Mononuclear cell (primary cell): ENCODE results near the gene EGFR. TPM values are rescaled to one million over a fixed set of nuclear protein-coding genes. Genes with fewer than 3 reads are reported as not detected.

Experiments
- H3K27me3 ChIP-seq: 2 replicates; pipeline ENCODE4 v1.6.0; 2011; ENCODE audit warnings: low read length, control low read depth; ENCODE audit not compliant: insufficient read depth
- H3K4me1 ChIP-seq: 2 replicates; pipeline ENCODE4 v1.5.1; 2011; ENCODE audit warnings: mild to moderate bottlenecking, low read length, control low read depth; ENCODE audit not compliant: insufficient read depth
- H3K4me3 ChIP-seq: 2 replicates; pipeline ENCODE4 v1.5.1; 2011; ENCODE audit warnings: mild to moderate bottlenecking, low read length, moderate library complexity
- H3K9me3 ChIP-seq: 2 replicates; pipeline ENCODE4 v1.5.1; 2011; ENCODE audit warnings: low read depth, mild to moderate bottlenecking, control low read depth, low read length
- total RNA-seq: library from RNA; depleted of rRNA; stranded (reverse); fragments of >200 nt; gene quantifications from one replicate; pipeline ENCODE4 v1.2.3, GENCODE V29; 2012

The EGFR gene
- total RNA-seq, 1 donor: 0.10 TPM

DNA sequence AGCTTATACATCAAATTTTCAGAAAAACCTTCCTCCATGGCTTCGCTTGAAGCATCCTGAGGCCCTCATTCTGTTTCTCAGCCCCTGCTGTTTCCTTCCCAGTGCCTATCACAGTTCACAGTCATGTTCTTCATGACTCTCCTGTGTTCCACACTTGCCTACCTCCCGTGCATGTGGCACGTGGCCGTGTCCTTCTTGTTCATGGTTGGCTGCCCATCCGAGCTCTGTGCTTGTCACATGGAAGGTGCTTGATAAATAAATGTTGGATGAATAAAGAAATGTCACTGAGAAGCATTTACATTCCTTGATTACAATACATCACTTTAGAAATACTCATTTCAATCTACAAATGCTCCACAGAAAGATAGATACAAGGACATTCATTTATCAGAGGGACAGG is 23.7 kb upstream of the EGFR start:
- no peaks in the 10 kb centered on the region for H3K9me3 ChIP-seq
- no peaks in the 10 kb centered on the region for H3K4me1 ChIP-seq
- H3K27me3 ChIP-seq: no peaks in the 10 kb centered on the region
- no peak overlapping the region for H3K4me3 ChIP-seq

DNA sequence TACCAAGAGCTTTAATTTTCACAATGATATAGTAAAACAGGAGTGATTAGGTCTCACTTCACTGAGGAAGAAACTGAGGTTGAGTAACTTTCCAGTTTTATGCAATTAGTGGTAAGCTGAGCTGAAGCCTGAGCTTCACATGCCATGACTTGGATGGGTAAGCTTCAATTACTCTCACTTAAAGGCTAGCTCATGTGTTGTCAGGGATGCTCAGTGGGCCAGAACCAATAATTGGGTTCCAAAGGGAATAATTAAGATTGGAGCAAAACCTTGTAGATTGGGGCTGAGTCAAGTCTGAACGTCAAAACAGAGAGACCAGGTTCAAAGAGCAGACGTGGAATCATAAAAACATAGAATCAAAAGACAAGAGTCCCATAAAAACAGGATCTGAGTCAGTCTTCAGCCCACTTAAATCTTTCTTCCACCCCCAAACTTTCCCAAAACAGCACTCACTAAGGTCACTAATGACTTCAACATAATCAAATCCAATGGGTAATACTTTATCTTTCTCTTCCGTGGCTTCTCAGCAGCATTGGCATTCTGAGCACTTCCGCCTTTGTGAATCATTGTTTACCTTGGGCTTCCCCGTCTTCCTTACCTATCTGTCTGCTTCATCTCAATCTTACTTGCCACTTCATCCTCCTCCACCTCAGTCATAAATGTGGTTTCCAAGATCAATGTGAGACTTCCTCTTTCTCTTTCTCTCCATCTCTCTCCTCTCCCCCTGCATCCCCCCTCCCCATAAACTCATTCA is 23.0 kb upstream of the EGFR start:
- Histone ChIP-seq H3K27me3 (no peaks in the 10 kb centered on the region), H3K9me3 (no peaks in the 10 kb centered on the region), H3K4me1 (no peaks in the 10 kb centered on the region), H3K4me3 (no peak overlapping the region)

- Histone ChIP-seq H3K4me1 (no peaks in the 10 kb centered on the region), H3K9me3 (no peaks in the 10 kb centered on the region)
Measured at GRCh38 chr7:54996391-54996790, 22.4 kb upstream of the EGFR start.

GRCh38 chr7:55004579-55004978 is 14.2 kb upstream of the EGFR start:
- Histone ChIP-seq H3K9me3 (no peaks in the 10 kb centered on the region), H3K4me1 (no peaks in the 10 kb centered on the region), H3K27me3 (no peaks in the 10 kb centered on the region), H3K4me3 (no peak overlapping the region)

More at GRCh38 chr7:54996391-54996790, 22.4 kb upstream of the EGFR start:
- Histone ChIP-seq H3K4me3 (no peak overlapping the region), H3K27me3 (no peaks in the 10 kb centered on the region)

- Histone ChIP-seq H3K4me1 (no peaks in the 10 kb centered on the region), H3K4me3 (no peak overlapping the region), H3K9me3 (no peaks in the 10 kb centered on the region), H3K27me3 (peaks cover 2% of the 10 kb centered on the region)
Measured at GRCh38 chr7:55005241-55005851, 13.5 kb upstream of the EGFR start.

GRCh38 chr7:55006499-55006898 is 12.3 kb upstream of the EGFR start:
- no peaks in the 10 kb centered on the region for H3K9me3 ChIP-seq
- H3K4me1 ChIP-seq: no peaks in the 10 kb centered on the region
- peaks cover 2% of the 10 kb centered on the region for H3K27me3 ChIP-seq
- H3K4me3 ChIP-seq: no peak overlapping the region

DNA sequence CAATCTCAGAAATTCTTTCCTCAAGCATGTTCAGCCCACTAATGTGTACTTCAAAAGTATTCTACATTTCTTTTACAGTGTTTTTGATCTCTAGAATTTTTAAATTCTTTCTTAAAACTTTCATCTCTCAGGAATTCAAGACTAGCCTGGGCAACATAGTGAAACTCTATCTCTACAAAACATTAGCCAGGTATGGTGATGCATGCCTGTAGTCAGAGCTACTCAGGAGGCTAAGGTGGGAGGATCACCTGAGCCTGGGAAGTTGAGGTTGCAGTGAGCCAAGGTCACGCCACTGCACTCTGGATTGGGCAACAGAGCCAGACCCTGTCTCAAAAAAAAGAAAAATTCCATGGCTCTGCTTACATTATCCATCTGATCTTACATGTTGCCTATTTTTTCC is 5.0 kb upstream of the EGFR start:
- Histone ChIP-seq H3K9me3 (no peaks in the 10 kb centered on the region), H3K27me3 (peaks cover 32% of the 10 kb centered on the region), H3K4me3 (no peak overlapping the region), H3K4me1 (no peaks in the 10 kb centered on the region)

- no peaks in the 10 kb centered on the region for H3K4me1 ChIP-seq
- no peak overlapping the region for H3K4me3 ChIP-seq
- H3K9me3 ChIP-seq: no peaks in the 10 kb centered on the region
- H3K27me3 ChIP-seq: peaks cover 42% of the 10 kb centered on the region
Measured at GRCh38 chr7:55016061-55016745, 2.6 kb upstream of the EGFR start.

DNA sequence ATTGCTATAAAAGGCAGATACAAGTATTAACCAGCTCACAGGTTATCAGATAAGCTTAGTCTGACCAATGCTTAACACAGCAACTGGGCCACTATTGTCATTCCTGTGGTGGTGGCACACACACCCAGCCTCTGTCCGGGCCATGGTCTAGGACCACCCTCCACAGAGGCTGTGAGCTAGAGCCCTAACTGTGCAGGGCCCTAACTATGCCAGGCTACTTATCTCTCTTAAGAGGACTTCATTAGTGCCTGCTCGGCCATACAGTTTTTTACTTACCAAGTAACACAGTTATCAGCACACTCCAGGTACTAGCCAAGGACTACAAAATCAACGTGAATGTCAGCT is 2.1 kb upstream of the EGFR start:
- Histone ChIP-seq H3K4me3 (no peak overlapping the region), H3K9me3 (no peaks in the 10 kb centered on the region), H3K27me3 (peaks cover 47% of the 10 kb centered on the region), H3K4me1 (no peaks in the 10 kb centered on the region)

- H3K27me3 ChIP-seq: peaks cover 50% of the 10 kb centered on the region
Measured at GRCh38 chr7:55017841-55018240, 976 bp upstream of the EGFR start.

DNA sequence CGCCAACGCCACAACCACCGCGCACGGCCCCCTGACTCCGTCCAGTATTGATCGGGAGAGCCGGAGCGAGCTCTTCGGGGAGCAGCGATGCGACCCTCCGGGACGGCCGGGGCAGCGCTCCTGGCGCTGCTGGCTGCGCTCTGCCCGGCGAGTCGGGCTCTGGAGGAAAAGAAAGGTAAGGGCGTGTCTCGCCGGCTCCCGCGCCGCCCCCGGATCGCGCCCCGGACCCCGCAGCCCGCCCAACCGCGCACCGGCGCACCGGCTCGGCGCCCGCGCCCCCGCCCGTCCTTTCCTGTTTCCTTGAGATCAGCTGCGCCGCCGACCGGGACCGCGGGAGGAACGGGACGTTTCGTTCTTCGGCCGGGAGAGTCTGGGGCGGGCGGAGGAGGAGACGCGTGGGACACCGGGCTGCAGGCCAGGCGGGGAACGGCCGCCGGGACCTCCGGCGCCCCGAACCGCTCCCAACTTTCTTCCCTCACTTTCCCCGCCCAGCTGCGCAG is 424 bp downstream of the EGFR start:
- Histone ChIP-seq H3K4me3 (no peak overlapping the region), H3K4me1 (no peaks in the 10 kb centered on the region), H3K27me3 (peaks cover 50% of the 10 kb centered on the region), H3K9me3 (no peaks in the 10 kb centered on the region)

More at GRCh38 chr7:55017841-55018240, 976 bp upstream of the EGFR start:
- H3K4me1 ChIP-seq: no peaks in the 10 kb centered on the region
- no peaks in the 10 kb centered on the region for H3K9me3 ChIP-seq
- H3K4me3 ChIP-seq: no peak overlapping the region

GRCh38 chr7:55019691-55020465 is 1.1 kb downstream of the EGFR start:
- no peaks in the 10 kb centered on the region for H3K9me3 ChIP-seq
- no peaks in the 10 kb centered on the region for H3K4me1 ChIP-seq
- no peak overlapping the region for H3K4me3 ChIP-seq
- H3K27me3 ChIP-seq: peaks cover 53% of the 10 kb centered on the region

GRCh38 chr7:55020466-55020871 is 1.7 kb downstream of the EGFR start:
- H3K4me1 ChIP-seq: no peaks in the 10 kb centered on the region
- H3K9me3 ChIP-seq: no peaks in the 10 kb centered on the region
- peaks cover 53% of the 10 kb centered on the region for H3K27me3 ChIP-seq
- no peak overlapping the region for H3K4me3 ChIP-seq

DNA sequence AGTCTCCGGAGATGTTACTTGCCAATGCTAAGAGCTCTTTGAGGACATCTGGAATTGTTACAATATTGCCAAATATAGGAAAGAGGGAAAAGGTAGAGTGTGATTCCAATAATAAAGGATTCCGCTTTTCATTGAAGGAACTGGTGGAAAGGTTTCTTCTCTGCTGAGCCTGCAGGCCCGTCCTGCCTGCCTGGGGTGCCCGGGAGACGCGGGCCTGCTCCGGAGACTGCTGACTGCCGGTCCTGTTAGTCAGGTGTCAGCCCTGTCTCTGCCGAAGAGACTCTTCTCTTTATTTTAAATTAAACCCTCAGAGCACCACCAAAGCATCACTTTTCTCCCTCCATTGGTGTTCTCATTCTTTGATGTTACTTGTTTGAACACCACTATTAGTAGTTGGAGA is 2.2 kb downstream of the EGFR start:
- Histone ChIP-seq H3K4me3 (no peak overlapping the region), H3K4me1 (no peaks in the 10 kb centered on the region), H3K27me3 (peaks cover 48% of the 10 kb centered on the region), H3K9me3 (no peaks in the 10 kb centered on the region)
